ENCODE results near the gene THSD4.

The THSD4 gene

GRCh38 chr15:71114887-71115566 lies at the start of gene THSD4:
Gene THSD4 (plus strand): TSS chr15:71115471.
- no peak for DNase-seq (ENCODE audit: low read depth)
- peak; percentile 98 for TF ChIP-seq CTCF (conservative IDR thresholded peaks at IDR 0.05; ENCODE audit: low read depth, low read length)
- H3K4me3 ChIP-seq (ENCODE audit: low read length): peak within 1 kb of the TSS; percentile 65

- DNase-seq (ENCODE audit: low read depth): peak; percentile 75
- no peak for TF ChIP-seq CTCF (conservative IDR thresholded peaks at IDR 0.05; ENCODE audit: low read depth, low read length)
- no peak overlapping the region for H3K4me3 ChIP-seq (ENCODE audit: low read length)
Observed at GRCh38 chr15:71066983-71067382, 48.3 kb upstream of the THSD4 start.

GRCh38 chr15:71069693-71070092 lies 45.6 kb upstream of the THSD4 start:
- DNase-seq (ENCODE audit: low read depth): no peak
- no peak overlapping the region for H3K4me3 ChIP-seq (ENCODE audit: low read length)
- no peak for TF ChIP-seq CTCF (conservative IDR thresholded peaks at IDR 0.05; ENCODE audit: low read depth, low read length)

GRCh38 chr15:71071529-71071928 lies 43.7 kb upstream of the THSD4 start:
- TF ChIP-seq CTCF (conservative IDR thresholded peaks at IDR 0.05; ENCODE audit: low read depth, low read length): no peak
- no peak for DNase-seq (ENCODE audit: low read depth)
- no peak overlapping the region for H3K4me3 ChIP-seq (ENCODE audit: low read length)

- no peak for DNase-seq (ENCODE audit: low read depth)
- no peak overlapping the region for H3K4me3 ChIP-seq (ENCODE audit: low read length)
- TF ChIP-seq CTCF (conservative IDR thresholded peaks at IDR 0.05; ENCODE audit: low read depth, low read length): no peak
Observed at GRCh38 chr15:71072423-71072822, 42.8 kb upstream of the THSD4 start.

GRCh38 chr15:71078506-71079207 lies 36.6 kb upstream of the THSD4 start:
- H3K4me3 ChIP-seq (ENCODE audit: low read length): no peak overlapping the region
- no peak for TF ChIP-seq CTCF (conservative IDR thresholded peaks at IDR 0.05; ENCODE audit: low read depth, low read length)
- no peak for DNase-seq (ENCODE audit: low read depth)

Measured in retinal pigment epithelial cell (primary cell).